Muscle of leg (tissue), 11 donors: ENCODE measurements around the gene AGAP1. TPM values are rescaled to one million over a fixed set of nuclear protein-coding genes. Genes with fewer than 3 reads are reported as not detected.

Source experiments
- DNase-seq: peaks from one replicate; pipeline ENCODE4 v3.0.0; 2013
- H3K27ac ChIP-seq: one replicate; pipeline ENCODE4 v1.5.1; 2013; ENCODE audit warnings: mild to moderate bottlenecking, low read length, control low read depth
- H3K27me3 ChIP-seq: one replicate; pipeline ENCODE4 v1.6.1; 2013; ENCODE audit warnings: low read length; ENCODE audit not compliant: control insufficient read depth, insufficient read depth
- H3K36me3 ChIP-seq: one replicate; pipeline ENCODE4 v1.6.1; 2013; ENCODE audit warnings: low read length; ENCODE audit not compliant: control insufficient read depth, insufficient read depth
- H3K4me1 ChIP-seq: one replicate; pipeline ENCODE4 v1.6.1; 2013; ENCODE audit warnings: low read length; ENCODE audit not compliant: control insufficient read depth, insufficient read depth
- H3K4me3 ChIP-seq: one replicate; pipeline ENCODE4 v1.5.1; 2013; ENCODE audit warnings: low read length, control low read depth
- H3K9me3 ChIP-seq: replicated peaks from 2 replicates; pipeline ENCODE4 v1.6.1; 2013; ENCODE audit warnings: low read depth, low read length; ENCODE audit not compliant: control insufficient read depth
- WGBS: methylation state at CpG from one replicate; pipeline ENCODE4 v1.1.5; 2013; ENCODE audit warnings: missing lambda C conversion rate; ENCODE audit not compliant: insufficient coverage; 5-methylcytosine and 5-hydroxymethylcytosine counted together
- polyA plus RNA-seq, 8 donors: library from polyadenylated mRNA; unstranded; fragments of 120-200 nt; gene quantifications; one replicate each; pipeline versions ENCODE4 v1.2.1 to v1.2.3, GENCODE V29; 2013; ENCODE audit warnings: inconsistent platforms in 1 of 8, low replicate concordance in 1 of 8; ENCODE audit not compliant: insufficient read length in 8 of 8, insufficient read depth in 1 of 8
- total RNA-seq: library from RNA; stranded (reverse); fragments of 120-200 nt; gene quantifications from one replicate; pipeline ENCODE4 v1.2.4, GENCODE V29; 2013

The AGAP1 gene
- total and polyA plus RNA-seq, 9 donors = 19.1 to 32.0 (median 26.8) TPM

DNA sequence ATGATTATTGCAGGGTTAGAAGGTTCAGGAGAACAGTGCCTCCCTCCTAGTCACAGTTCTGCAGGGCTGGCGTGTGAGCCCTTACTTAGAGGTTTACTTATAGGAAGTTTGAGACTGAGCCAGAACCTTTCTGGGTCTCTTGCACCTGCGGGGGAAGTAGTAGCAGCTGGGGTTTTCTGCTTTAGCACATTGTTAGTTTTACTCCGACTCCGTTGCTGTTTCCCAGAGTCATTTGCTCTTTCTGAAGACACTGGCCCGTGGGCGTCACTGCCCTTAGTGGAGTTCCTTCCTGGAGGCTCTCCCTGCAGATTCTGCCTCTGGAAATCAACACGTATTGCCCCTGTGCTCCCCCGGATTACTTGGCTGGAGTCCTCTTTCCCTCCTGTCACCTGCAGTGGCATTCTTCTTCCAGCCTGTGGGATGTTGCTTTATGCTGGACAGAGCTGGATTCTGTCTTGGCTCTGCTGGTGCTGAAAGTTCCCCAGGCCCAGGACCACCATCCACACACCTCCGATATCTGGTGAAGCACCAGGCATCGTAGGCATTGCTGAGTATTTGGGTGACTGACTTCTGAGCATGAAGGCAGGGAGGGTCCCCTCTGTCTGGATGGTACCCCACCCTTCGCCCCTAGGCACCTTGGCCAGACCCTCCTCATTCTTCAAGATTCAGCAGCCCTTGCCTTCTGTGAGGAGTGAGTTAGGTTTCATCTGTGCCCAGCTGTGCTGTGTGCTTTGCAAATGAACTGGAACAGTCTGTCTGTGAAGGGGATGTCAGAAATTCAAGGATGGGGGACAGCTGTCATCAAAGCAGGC is 51.7 kb downstream of the AGAP1 start:
- Histone ChIP-seq H3K36me3 (no peaks in the 10 kb centered on the region), H3K27me3 (no peaks in the 10 kb centered on the region), H3K9me3 (no peaks in the 10 kb centered on the region), H3K27ac (no peak overlapping the region), H3K4me3 (no peak overlapping the region), H3K4me1 (peaks cover 12% of the 10 kb centered on the region)
- peak; percentile 24 for DNase-seq
- 53% methylated on average over 6 of the region's 11 CpGs for WGBS

DNA sequence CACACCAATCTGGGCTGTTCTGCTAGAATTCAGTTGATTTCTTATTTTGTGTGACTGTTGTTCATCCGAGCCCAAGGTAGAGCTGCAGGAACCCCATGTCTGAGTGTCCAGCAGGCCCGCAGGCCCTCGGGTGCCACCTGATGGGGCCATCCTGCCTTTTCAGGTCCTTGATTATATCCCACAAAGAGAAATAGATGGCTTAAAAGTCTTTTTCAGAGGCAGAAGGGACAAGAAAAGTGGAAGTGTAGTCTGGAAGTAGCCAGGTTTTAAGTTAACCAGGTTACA is 52.2 kb downstream of the AGAP1 start:
- H3K4me3 ChIP-seq = no peak overlapping the region
- no peaks in the 10 kb centered on the region for H3K9me3 ChIP-seq
- H3K27ac ChIP-seq = no peak overlapping the region
- 94% methylated on average over 3 of the region's 3 CpGs for WGBS
- H3K4me1 ChIP-seq = peaks cover 12% of the 10 kb centered on the region
- no peaks in the 10 kb centered on the region for H3K36me3 ChIP-seq
- H3K27me3 ChIP-seq = no peaks in the 10 kb centered on the region
- DNase-seq = no peak

- H3K4me1 ChIP-seq = peaks cover 13% of the 10 kb centered on the region
- H3K36me3 ChIP-seq = no peaks in the 10 kb centered on the region
- H3K27me3 ChIP-seq = no peaks in the 10 kb centered on the region
- DNase-seq = no peak
- H3K4me3 ChIP-seq = no peak overlapping the region
- no peaks in the 10 kb centered on the region for H3K9me3 ChIP-seq
- WGBS = 81% methylated on average over 9 of the region's 9 CpGs
- H3K27ac ChIP-seq = no peak overlapping the region
Measured at GRCh38 chr2:235546436-235546835, 52.6 kb downstream of the AGAP1 start.

DNA sequence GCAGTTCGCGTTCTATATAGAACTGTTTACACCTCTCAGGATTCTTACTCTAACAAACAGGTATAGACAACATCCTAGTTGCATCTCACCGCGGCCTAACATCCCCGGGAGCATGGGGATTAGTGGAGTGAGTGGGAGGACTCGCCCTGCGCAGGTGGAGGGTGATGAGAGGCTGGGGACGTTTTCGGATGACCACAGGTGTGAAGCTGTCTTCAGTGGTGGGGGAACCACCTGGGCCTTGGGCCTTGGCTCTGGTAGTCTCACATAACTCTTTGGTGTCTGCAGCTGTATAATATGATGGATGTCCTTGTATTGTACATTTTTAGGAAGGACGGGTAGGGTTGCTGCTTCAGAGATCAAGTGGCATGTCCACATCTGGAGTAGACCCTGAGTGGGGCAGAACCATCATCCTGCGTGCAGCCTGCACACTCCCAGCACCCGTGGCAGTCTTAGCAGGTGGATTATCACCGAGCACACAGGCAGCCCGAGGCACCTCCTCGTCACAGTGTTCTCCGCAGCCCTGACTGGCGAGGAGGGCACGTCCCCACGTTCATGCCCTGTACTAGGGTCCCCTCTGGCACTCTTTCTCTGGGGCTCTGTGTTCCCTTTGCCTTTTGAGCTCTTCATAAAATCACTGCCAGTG is 56.0 kb downstream of the AGAP1 start:
- Histone ChIP-seq H3K27me3 (no peaks in the 10 kb centered on the region), H3K4me3 (no peak overlapping the region), H3K27ac (no peak overlapping the region), H3K4me1 (peaks cover 26% of the 10 kb centered on the region), H3K9me3 (no peaks in the 10 kb centered on the region), H3K36me3 (no peaks in the 10 kb centered on the region)
- DNase-seq = no peak
- WGBS = 82% methylated on average over 10 of the region's 19 CpGs

DNA sequence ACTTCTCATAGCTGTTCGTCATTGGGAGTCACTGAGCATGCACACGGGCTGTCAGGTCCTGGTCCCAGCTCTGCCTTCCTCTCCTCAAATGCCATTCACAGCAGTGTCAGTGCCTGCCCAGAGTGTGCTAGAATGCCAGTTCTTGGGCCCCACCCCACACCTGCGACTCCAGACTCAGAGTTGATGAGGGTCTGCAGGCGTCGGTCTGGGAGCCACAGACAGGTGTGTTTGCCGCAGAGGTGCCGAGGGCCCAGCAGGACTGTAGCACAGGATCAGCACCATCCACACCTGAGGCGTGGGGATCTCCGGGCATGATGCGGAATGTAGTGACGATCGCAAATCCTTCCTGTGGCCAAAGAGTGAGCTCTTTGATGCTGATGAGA is 56.5 kb downstream of the AGAP1 start:
- 95% methylated on average over 3 of the region's 12 CpGs for WGBS
- Histone ChIP-seq H3K27me3 (no peaks in the 10 kb centered on the region), H3K4me1 (peaks cover 24% of the 10 kb centered on the region), H3K27ac (no peak overlapping the region), H3K36me3 (no peaks in the 10 kb centered on the region), H3K4me3 (no peak overlapping the region), H3K9me3 (no peaks in the 10 kb centered on the region)
- DNase-seq = no peak

- H3K4me3 ChIP-seq = no peak overlapping the region
- WGBS = 98% methylated on average over 7 of the region's 8 CpGs
- H3K36me3 ChIP-seq = no peaks in the 10 kb centered on the region
- DNase-seq = no peak
- no peaks in the 10 kb centered on the region for H3K9me3 ChIP-seq
- H3K27ac ChIP-seq = no peak overlapping the region
- no peaks in the 10 kb centered on the region for H3K27me3 ChIP-seq
- peaks cover 21% of the 10 kb centered on the region for H3K4me1 ChIP-seq
Measured at GRCh38 chr2:235550946-235551345, 57.1 kb downstream of the AGAP1 start.

DNA sequence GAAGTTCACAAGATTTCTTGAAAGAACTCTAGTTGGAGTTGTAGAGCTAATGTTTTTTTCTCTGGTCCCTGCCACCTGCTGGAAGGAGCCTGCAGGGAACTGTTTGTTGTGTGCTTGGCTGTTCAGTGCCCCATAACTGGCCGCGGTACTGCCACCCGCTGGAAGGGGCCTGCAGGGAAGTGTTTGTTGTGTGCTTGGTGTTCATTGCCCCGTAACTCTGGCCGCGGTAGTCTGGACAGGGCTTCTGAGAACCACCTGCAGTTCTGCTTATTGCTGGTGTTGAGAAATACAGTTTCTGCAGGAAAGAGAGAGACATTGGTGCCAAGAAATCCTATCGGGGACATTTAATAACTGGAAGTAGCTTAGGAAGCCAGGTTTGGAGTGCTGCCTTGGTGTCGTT is 58.1 kb downstream of the AGAP1 start:
- H3K9me3 ChIP-seq = no peaks in the 10 kb centered on the region
- no peaks in the 10 kb centered on the region for H3K27me3 ChIP-seq
- H3K27ac ChIP-seq = no peak overlapping the region
- H3K4me1 ChIP-seq = peaks cover 22% of the 10 kb centered on the region
- 6% methylated on average over 8 of the region's 8 CpGs for WGBS
- no peaks in the 10 kb centered on the region for H3K36me3 ChIP-seq
- DNase-seq = peak; percentile 63
- no peak overlapping the region for H3K4me3 ChIP-seq

GRCh38 chr2:235552671-235553070 is 58.8 kb downstream of the AGAP1 start:
- Histone ChIP-seq H3K4me3 (no peak overlapping the region), H3K9me3 (no peaks in the 10 kb centered on the region), H3K27ac (no peak overlapping the region), H3K27me3 (no peaks in the 10 kb centered on the region), H3K4me1 (peaks cover 24% of the 10 kb centered on the region), H3K36me3 (no peaks in the 10 kb centered on the region)
- DNase-seq = no peak
- WGBS = no CpG with 5 or more reads among the region's 3 CpGs

DNA sequence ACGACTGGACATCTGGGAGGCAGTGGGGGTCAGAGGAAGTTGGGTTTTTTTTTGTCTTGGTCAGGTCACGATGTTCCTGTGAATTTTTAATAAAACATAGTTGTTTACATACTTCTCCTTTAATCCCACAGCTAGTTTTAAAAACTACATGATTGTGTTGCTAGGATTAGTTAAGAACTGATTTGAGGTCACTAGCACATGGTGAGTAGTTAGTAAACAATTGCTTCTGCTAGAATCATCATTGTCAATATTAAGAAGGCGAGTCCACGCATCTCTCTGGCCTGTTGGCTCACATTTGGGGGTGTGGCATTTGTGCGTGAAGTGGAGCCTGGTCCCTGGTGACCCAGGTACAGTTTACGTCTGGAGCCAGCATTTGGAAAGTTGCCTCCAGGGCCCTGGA is 59.4 kb downstream of the AGAP1 start:
- no peaks in the 10 kb centered on the region for H3K9me3 ChIP-seq
- H3K36me3 ChIP-seq = no peaks in the 10 kb centered on the region
- H3K27ac ChIP-seq = no peak overlapping the region
- WGBS = 73% methylated on average over 4 of the region's 6 CpGs
- peaks cover 28% of the 10 kb centered on the region for H3K4me1 ChIP-seq
- no peaks in the 10 kb centered on the region for H3K27me3 ChIP-seq
- no peak for DNase-seq
- no peak overlapping the region for H3K4me3 ChIP-seq

DNA sequence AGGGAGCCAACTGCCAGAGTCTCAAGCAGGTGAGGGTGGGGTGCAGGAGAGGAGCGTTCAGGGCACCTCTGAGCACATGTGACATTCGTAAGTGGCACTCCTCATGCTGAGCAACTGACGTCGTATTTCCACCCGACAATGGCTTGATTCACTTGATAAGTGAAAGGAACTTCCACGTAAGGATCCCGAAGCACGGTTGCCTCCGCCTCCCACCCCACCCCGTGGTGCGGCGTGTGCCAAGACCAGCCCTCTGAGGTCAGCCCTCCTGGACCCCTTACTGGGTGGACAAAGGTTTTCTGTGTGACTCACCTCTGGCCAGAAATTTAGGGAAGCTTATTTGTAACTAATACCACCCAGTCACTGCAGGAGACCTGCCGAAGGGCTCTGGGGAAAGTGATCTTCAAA is 59.9 kb downstream of the AGAP1 start:
- no peak for DNase-seq
- WGBS = 91% methylated on average over 10 of the region's 13 CpGs
- Histone ChIP-seq H3K9me3 (no peaks in the 10 kb centered on the region), H3K27me3 (no peaks in the 10 kb centered on the region), H3K4me3 (no peak overlapping the region), H3K27ac (no peak overlapping the region), H3K36me3 (no peaks in the 10 kb centered on the region), H3K4me1 (peaks cover 30% of the 10 kb centered on the region)
